Measurements from ENCODE around the gene SLC38A11.
"Not testable (repeated sequence)": the region's sequence is repeated elsewhere in the genome, so short reads cannot be mapped to it uniquely, and the experiment has no call there.

The SLC38A11 gene

DNA sequence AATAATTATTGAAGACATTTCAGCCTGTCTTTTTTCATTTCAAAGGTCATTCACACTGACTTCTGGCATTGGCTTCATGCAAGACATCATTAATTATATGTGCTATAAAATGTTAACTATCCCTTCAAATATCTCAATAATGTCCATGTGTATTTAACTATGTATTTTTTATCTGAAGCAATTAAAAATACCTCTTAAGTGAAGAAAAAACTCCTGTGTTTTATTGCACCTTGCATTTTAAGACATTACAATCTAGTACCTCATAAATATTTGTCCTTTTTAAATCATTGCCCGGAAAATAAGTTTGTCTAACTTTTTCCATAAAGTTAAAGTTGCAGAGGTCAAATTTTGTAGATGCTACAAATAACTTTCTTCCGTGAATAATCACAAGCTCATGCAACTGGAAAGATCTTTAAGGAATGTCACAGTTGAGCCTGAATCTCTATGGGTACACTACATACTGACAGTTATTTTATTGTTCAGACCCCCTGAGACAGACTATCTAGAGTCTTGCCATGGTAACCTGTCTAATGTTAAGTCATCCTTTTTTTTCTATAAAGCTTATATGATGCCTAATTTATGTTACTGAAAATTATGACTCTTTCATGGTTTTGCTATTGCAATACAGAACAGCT is 75.3 kb downstream of the SLC38A11 start:
- DNase-seq (ENCODE audit: low read depth in 2 of 2): no peak

DNA sequence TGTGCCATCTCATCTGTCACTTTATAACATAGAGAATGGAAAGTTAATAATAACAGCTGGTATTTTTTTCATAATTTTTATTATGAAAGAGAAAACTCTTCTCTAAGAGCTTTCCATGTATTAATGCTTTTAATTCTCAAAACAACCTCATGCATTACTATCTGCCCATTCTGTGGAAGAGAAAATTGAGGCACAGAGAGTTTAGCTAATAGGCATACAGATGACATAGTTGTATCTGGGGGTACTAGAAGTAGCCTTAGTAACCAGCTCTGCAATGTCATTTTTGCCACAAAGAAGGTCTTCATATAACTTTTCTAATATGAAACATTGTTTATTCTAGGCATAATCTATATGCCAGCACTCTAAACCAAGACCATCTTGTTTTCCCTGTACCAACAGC is 77.4 kb downstream of the SLC38A11 start:
- no peak for DNase-seq (ENCODE audit: low read depth in 2 of 2)

DNA sequence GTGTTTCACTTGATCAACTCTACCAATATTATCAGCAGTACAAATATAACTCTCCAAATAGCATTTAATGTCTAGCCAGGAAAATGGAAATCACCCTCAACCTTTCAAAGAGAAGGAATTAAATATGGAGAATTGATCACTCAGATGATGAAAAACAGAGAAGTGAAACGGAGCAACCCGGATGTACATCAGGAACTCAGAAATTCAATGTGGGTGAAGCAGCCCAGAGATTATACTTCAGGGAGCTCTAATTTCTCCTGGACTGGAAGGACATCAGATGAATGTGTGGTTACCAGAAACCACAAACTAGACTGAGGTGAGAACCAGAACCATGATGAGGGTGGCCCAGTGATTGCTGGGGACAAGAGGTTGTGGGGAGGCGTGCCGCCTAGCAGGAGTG is 78.2 kb downstream of the SLC38A11 start:
- DNase-seq (ENCODE audit: low read depth in 2 of 2): no peak

DNA sequence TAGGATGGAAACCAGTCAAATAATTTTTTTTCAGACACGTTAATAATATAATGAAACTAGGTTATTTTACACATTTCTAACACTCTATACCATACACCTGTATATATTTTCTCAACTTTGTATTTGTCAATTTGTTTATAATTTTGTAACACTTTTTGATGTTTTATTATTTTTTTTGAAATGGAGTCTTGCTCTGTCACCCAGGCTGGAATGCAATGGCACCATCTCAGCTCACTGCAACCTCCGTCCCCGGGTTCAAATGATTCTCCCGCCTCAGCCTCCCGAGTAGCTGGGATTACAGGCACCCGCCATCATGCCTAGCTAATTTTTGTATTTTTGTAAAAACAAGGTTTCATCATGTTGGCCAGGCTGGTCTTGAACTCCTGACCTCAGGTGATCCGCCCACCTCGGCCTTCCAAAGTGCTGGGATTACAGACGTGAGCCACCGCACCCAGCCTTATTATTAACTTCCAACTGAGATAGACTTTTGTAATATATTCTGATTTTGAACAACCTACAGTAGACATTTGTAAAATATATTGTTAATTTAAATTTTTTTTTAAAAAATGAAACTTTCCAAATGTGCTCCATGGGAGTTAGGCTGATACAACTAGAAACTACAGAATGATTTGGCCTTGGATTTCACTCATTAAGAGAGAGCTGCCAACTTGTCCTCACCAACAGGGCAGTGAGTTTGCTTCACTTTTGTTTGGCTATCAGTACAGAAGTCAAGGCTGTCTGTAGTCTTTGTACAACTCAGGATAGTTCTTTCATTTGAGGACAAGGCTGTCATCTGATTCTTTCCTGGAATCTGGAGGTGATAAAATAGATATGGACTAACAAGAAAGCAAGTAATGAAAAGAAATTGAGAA is 79.8 kb downstream of the SLC38A11 start:
- no peak for DNase-seq (ENCODE audit: low read depth in 2 of 2)

DNA sequence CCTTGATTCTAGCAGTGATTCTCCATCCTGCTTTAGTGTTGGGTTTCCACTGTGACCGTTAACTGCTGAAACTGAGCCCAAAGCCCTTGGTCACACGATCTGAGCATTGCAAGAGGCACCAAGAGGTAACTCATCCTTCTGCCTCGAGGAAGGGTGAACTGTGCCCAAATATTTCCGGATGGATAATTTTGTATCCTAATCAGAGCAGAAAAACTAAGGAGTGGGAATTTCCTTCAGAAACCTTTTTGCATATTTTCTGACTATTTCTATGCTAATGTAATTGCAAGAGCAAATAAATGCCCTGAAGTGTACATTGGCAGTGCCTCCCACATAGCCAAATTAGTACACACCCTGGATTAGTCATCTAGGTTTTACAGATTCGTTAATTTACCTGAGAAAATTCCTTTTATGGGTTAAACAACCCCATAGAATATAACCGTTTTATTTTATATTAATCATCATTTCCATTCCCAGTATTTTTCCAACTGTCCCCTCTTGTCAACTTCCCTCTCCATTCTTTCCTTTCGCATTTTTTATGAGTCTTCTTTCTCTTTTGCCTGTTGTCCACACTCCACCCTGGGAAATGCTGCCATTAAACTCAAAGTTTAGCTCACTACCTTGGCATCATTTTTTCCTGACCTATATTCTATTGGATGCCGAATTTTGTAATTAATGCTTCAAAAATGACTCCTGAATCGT is 82.0 kb downstream of the SLC38A11 start:
- no peak for DNase-seq (ENCODE audit: low read depth in 2 of 2)

DNA sequence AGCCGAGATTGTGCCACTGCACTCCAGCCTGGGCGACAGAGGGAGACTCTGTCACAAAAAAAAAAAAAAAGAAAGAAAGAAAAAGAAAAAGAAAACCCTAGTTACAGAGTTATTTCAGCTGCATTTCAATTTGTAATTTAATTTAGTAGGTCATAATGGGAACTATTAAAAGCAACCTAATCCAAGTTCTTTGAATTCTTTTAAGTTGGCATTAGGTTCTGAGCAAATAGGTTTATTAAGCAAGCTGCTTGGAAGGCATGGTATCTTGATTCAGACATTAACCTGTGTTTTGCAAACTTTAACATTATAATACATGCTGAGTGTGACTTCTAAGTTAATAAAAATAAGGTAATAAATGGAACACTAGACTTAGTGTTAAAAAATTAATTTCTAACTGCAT is 83.9 kb downstream of the SLC38A11 start:
- DNase-seq (ENCODE audit: low read depth in 2 of 2): no peak

DNA sequence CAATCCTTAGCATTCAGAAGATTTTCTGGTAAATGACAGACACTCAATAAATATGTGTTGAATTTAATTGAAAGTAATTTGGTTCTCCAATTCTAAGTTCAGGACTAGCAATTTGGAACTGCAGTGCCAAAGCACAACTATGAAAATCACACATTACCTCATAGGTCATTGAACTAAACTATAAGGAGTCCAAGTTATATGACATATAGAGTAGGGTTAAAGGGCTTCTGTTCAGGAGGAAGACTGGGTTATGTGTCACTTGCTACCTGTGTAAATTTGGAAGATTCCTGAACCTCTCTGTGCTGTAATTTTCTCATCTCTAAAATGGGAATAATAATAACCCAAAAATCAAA is 85.9 kb downstream of the SLC38A11 start:
- DNase-seq (ENCODE audit: low read depth in 2 of 2): no peak

DNA sequence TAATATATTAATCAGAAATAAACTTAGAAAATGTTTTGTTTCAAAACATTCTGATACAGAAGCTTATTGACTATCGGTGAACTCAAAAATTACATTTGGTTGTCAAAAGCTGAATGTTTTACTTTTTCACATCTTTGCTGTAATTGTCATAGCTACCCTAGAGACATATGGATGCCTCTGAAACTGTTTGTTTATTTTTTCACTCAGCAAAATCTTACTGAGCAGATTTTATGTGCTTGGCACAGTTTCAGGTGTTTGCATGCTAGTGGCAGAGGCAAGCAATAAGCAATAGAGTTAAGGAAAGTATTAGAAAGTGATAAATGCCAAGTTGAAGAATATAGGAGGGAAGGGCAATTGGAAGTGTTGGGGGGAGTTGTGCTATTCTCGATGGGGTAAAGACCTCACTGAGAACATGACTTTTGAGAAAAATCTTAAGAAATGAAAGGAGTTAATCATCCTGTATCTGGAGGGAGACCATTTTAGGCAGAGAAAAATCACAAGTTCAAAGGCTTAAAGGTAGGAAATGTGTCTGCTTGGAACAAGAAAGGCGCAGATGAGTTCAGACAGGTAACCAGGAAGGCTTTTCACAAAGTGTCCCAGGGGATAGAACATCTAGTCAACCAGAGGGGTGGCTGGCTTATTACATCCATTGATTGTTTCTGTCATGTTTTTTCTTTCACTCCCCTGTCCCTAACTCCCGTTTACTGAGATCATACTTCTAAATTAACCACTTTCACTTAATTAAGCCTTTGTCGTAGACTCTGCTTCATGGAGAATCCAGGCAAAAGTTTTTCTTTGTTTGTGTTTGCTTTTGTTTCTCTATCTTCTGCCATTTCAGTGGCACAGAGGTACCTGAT is 86.5 kb downstream of the SLC38A11 start:
- DNase-seq (ENCODE audit: low read depth in 2 of 2): no peak

DNA sequence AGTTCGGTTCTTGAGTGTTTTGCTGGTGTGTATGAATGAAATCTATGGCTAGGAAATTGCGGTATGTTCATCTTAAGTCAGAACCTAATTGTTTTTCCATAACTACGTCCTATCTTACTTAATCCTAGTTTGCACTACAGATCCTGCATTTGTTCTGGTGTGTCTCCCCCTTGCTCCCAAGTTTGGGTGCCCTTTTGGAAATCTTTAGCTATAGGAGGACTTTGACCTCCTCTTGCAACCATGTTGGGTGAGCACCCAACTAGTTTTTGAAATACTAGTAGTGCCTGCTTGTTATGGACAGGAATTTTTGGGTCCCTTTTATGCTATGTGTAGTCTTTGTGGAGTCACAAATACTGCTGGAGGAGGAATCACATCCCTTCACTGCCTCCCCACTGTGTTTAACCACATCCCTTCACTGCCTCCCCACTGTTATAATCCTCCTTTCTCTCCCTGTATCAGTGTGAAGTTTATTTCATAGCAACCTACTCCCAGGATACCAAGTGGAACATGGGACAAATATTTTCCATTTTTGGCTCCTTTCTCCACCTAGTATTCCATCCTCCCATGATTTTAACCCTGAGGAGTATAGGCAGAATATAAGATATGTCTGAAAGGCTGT is 87.4 kb downstream of the SLC38A11 start:
- DNase-seq (ENCODE audit: low read depth in 2 of 2): no peak

DNA sequence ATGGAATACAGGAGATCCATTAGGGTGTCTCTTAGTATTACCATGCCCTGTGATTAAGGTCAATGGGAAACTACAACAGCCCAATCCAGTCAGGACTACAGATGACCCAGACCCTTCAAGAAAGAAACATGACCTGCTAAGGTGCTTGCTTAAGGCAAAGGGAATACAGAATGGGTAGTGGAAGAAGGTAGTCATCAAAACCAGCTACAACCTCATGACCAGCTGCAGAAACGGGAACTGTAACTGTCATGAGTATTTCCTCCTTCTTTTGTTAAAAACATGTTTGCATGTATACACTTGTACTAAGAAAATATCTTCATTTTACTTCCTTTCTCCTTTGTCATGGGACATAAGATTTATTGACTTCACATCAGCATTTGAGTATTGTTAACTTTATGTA is 88.9 kb downstream of the SLC38A11 start:
- not testable (repeated sequence) for DNase-seq (ENCODE audit: low read depth in 2 of 2)

DNA sequence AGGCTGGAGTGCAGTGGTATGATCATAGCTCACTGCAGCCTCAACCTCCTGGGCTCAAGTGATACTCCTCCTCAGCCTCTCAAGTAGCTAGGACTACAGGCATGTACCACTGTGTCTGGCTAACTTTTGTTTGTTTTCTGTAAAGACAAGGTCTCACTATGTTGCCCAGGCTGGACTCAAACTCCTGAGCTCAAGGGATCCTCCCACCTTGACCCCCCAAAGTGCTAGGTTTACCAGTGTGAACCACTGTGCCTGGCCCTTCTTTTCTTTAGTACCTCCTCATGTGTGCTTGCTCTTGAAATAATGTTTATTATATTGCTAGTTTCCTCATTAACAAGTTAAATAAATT is 94.7 kb downstream of the SLC38A11 start:
- DNase-seq (ENCODE audit: low read depth in 2 of 2): no peak

DNA sequence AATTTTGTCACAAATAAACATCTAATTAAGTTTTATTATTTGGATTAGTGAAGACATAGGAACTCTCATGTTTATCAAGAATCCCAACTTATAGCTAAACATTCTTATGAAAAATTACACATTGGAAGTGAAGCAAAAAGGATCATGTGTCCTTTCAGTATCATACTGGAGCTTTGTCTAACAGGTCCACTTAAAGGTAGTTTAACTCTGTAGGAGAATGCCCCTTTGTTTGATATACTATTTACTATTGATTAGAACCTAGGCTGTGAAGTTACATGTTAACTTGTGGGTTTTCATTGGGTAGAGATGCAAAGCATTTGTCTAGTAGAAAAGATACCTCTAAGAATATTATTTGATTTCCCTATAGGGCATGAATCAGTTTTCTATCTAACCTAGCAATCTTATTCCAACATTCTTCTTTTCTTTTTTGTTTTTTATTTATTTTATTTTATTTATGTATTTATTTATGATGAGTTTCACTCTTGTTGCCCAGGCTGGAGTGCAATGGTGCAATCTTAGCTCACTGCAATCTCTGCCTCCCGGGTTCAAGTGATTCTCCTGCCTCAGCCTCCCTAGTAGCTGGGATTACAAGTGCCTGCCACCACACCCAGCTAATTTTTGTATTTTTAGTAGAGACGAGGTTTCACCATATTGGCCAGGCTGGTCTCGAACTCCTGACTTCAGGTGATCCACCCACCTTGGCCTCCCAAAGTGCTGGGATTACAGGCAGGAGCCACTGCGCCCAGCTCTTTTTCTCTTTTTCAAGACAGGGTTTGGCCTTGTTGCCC is 95.2 kb downstream of the SLC38A11 start:
- not testable (repeated sequence) for DNase-seq (ENCODE audit: low read depth in 2 of 2)

DNA sequence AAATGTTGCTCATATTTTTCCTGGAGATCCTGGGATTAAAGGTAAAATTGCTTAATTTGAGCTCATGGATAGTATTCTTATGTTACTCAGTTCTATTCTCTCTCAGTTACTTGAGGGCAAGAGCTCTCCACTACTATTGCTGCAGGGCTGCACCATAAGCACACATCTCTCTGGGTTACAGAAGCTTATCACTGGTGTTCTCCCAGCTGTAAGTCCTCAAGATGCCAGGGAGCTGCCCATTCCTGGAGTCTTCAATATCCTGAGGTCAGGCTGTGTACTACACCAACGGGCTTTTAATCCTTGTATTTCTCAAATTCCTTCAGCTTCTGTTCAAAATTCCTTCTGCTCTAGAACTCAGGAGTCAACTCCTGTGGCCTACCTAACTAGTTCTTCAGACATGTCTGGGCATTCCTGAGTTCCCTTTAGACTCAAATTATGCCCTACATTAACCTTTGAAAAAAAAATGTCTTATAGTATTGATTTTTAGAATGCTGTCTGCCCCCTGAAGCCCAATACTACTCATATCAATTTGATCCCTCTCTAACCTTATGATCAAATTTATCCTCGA is 96.0 kb downstream of the SLC38A11 start:
- DNase-seq (ENCODE audit: low read depth in 2 of 2): no peak

DNA sequence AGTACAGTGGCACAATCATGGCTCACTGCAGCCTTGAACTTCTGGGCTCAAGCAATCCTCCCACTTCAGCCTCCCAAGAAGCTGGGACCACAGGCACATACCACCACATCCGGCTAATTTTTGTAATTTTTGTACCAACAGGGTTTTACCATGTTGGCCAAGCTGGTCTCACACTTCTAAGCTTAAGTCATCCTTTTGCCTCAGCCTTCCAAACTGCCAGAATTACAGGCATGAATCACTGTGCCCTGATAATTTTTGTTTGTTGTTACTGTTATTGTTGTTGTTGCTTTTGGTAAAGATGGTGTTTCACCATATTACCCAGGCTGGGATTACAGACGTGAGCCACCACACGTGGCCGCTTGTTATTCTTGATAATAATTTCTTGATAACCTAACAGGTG is 103.2 kb downstream of the SLC38A11 start:
- no peak for DNase-seq (ENCODE audit: low read depth in 2 of 2)

DNA sequence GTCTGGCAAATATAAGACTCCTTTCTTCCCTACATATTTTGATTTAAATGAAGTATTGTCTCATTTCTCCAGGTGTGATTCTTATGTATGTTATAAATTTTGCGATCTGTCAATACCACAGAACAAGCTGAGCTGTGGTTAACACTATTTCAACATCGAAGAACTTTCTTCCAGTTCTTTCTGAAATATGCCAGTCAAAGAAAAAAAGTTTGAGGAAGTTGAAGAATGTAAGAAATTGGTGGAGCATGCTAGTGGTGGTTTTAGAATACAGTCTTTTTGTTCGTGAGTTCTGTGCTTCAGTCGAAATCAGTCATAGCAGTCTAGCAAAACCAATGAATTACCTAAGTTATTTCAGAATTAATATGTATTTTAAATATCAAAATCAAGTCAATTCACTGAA is 105.1 kb downstream of the SLC38A11 start:
- DNase-seq (ENCODE audit: low read depth in 2 of 2): no peak

DNA sequence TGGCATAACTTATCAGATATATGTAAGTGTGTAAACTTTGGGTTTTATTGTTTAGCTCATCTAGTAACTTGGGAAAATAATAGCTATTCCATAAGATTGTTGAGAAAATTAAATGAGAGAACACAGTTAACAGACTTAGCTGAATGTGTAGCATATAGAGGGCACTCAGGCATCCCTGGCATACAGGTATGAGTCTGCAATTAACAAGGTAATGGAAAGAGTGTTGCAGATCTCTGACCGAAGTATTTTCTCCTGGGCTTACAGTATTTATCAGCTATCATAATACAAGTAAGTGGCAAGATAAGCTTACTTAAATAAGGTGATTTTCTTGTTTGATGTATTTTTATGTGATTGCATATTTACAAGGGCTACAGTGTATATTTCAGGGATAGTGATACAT is 105.8 kb downstream of the SLC38A11 start:
- DNase-seq (ENCODE audit: low read depth in 2 of 2): no peak

DNA sequence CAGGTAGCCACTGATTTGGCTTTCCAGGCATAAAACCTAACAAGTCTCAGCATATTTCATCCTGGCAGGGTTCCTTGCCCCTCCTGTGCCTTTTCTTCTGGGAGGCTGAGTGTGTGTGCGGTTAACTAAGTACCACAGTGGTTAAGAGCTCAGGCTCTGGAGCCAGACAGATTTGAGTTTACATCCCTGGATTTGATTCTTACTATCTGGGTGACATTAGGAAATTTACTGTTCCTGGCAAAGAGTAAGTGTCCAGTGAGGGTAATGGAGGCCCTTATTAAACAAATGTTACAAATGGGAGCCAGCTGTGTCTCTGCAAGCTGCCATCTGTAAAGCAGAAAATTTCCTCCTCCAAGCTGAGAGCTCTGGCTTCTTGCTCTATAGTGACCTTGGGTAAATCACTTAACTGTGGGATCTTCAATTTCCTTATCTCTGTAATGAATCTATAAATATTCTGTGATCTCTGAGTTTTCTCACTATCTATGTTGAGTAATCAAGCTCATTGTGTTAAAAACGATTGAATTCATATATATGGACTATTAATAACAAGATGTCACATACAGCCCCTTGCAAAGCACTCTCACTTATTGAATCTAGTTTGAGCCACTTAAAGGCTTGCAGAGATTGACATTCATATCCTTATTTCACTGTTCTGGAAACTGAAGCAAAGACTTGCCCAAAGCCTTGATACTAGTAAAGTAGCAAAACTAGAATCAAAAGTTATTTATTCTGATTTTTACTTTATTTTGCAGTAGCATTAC is 107.2 kb downstream of the SLC38A11 start:
- no peak for DNase-seq (ENCODE audit: low read depth in 2 of 2)

DNA sequence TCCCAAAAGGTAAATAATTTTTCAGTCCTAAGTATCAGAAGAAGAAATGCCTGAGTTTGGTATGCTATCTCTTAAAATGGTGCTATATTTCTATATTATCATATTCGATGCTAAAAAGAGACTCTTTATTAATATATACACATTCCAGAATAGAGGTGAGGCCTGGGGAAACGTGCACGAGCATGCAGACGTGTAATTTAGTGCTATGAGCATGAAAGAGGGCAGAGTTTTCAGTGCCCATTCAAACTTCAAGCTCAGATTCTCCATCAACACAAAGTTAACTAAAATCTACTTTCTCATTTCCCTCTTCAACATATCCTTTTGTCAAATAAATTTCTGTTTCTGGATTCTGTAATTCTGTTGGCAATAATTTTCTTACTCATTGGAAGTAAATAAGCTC is 108.0 kb downstream of the SLC38A11 start:
- no peak for DNase-seq (ENCODE audit: low read depth in 2 of 2)

DNA sequence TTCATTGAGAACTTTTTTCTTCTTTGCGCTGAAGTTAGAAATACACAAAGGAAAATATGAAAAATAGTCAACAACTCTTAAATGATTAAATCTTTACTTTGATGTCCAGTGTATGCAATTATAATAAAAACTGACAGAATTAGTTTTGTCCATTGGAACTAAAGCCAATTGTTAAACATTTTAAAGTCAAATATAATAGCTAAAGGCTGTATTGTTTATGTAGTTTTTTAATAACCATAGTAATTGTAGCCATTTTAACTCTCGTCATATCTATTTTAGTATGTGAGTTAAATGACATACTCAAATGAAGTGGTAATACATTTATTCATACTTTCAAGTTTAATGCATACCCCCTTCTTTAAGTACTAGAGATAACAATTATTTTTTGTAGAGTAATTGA is 109.0 kb downstream of the SLC38A11 start:
- no peak for DNase-seq (ENCODE audit: low read depth in 2 of 2)

Measured in stimulated activated CD8-positive, alpha-beta memory T cell treated with anti-CD3 and anti-CD28 coated beads, Interleukin-7, amount 100 ng/mL, for 4 hours (primary cell).